ENCODE measurements around the gene AP3S2.
"Not testable (repeated sequence)": the region's sequence is repeated elsewhere in the genome, so short reads cannot be mapped to it uniquely, and the experiment has no call there.

Gene AP3S2

DNA sequence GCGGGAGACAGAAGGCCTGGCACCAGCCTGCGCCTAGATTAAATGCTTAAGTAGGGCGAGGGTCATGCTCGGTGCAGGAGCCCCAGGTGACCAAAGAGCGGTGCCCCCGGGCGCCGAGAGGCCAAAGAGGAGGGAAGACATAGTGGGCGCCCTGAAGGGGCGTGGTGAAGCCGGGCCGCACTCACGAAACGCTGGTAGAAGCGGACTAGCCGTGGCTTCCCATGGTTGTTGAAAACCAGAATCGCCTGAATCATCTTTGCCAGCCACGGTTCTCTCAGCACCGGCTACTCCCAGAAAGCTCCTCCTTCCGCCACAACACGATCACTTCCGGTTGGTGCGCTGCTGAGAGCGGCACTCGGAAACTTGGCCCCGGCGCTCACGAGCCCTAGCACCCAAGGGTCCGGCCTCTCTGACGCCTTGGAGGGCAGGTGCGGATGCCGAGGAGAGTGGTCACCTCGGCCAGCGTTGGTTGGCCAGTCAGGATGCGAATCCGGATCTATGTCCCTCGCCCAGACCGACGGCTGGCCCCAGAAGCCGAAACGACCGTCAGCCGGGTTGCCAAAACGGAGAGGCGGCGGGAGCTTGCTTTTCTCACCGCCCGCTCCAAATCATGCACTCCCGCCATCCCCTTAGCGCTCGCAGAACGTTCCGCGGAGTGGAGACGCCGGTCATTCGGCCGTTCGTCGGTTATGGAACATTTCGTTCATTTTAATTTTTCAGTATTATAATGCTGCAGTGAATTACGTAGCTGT is at the start of gene AP3S2:
TSS of gene AP3S2 (minus strand) at position 299 of the 752 bp plus-strand sequence. CDS start at position 254, 45 bp downstream.
- peak; percentile 99 for DNase-seq

DNA sequence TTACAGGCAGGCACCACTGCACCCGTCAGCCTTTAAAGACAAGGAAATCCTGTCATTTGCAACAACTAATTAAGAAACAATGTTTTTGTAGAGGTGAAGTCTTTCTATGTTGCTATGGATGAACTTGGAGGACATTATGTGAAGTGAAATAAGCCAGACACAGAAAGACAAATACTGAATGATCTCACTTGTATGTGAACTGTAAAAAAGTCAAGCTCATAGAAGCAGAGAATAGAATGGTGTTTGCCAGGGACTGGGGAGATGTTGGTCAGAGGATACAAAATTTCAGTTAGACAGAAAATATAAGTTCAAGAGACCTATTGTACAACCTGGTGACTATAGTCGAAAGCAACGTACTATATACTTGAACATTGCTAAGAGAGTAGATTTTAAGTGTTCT is 46.1 kb upstream of the AP3S2 start:
- no peak for DNase-seq

DNA sequence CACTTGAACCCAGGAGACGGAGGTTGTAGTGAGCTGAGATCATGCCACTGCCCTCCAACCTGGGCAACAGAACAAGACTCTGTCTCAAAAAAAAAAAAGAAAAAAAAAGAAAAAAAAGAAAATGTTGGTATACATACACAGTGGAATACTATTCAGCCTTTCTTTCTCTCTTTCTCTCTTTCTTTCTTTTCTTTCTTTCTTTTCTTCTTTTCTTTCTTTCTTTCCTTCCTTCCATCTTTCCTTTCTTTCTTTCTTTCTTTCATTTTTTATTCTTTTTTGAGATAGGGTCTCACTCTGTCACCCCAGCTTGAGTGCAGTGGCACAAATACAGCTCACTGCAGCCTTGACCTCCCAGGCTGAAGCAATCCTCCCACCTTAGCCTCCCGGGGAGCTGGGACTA is 45.6 kb upstream of the AP3S2 start:
- not testable (repeated sequence) for DNase-seq

DNA sequence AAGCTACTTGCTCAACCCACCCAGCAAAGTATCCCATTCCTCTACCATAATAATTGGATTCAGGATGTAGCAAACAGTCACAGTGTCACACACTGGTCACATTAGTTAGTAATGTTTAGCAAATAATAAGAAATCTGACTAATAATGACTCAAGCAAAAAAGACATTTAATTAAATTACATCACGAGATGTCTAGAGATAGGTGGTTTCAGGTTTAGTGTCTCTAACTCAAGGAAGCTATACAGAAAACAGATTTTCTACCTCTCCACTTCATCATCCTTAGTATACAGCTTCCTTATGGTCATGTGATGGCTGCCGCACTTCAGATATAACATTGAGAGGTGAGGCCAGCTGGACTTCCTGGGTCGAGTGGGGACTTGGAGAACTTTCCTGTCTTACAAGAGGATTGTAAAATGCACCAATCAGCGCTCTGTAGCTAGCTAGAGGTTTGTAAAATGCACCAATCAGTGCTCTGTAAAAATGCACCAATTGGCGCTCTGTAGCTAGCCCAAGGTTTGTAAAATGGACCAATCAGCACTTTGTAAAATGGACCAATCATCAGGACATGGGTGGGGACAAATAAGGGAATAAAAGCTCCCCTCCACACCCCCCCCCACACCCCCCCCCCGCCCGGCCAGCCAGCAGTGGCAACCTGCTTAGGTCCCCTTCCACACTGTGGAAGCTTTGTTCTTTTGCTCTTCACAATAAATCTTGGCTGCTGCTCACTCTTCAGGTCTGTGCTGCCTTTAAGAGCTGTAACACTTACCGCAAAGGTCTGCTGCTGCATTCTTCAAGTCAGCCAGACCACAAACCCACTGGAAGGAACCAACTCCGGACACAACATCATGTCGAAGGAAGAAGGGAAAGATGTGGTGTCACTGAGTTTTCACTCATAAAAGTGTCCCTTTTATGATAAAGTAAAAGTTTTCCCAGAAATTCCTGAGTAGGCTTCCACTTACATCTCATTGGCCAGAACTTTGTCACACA is 43.9 kb upstream of the AP3S2 start:
- DNase-seq: no peak

DNA sequence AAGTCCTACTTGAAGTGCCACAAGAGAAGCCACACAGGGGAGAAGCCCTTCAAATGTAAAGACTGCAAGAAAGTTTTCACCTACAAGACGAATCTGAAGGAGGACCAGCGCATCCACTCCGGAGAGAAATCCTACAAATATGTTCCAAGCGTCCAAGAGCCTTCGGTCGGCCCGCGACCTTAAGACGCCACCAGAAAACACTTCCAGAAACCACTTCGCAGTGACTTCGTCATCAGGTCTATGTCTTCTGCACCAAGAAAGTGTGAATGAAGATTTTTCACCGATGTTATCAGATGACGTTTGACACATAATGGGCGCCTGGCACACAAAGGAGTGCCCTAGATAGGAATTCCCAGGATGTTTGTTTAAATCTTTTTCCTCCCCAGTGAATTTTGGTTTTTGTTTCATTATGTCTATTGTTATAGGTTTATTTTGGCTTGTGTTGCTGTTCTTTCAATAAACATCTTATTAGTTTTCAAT is 43.0 kb upstream of the AP3S2 start:
- DNase-seq: no peak

DNA sequence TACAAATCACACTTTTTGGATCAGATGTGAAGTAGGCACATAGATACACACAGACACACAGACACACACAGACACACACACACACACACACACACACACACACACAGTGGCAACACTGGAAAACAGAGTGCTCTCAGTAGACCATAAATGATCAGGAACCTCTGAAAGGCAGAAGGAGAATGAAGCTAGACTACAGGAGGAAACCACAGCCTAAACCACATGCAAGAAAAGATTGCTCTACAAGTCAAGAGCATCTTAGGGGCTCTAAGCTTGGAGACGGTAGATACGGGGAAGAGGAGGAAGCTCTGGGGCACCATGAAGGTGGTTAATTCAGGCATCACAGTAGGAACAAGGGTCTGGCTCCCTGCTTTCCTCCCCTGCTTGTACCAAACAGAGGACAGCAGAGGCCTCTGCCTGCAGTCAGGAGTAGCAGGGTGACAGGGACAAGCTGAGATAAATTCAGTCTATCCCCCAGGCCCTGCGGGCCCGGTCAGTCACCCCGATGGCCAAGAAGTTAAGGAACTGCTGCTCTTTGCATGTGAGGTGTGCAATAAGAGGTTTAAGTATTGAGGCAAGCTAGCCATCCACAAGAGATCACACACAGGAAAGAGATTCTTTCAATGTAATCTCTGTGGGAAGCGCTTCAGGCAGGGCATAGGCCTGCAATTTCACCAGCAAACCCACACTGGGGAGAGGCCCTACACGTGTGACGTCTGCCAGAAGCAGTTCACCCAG is 42.4 kb upstream of the AP3S2 start:
- DNase-seq: no peak

DNA sequence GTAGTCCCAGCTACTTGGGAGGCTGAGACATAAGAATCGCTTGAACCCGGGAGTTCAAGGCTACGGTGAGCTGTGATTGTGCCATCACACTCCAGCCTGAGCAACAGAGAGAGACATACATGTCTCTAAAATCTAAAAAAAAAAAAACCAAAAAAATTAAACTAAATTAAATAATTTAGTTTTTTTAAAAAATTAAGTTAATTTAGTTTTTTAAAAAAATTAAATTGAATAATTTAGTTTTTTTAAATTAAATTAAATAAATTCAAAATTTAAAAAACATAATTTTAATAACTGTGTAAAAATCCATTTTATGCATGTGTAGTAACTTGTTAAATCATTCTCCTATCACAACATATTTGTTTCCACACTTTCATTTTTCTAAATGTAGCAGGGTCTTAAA is 39.1 kb upstream of the AP3S2 start:
- no peak for DNase-seq

DNA sequence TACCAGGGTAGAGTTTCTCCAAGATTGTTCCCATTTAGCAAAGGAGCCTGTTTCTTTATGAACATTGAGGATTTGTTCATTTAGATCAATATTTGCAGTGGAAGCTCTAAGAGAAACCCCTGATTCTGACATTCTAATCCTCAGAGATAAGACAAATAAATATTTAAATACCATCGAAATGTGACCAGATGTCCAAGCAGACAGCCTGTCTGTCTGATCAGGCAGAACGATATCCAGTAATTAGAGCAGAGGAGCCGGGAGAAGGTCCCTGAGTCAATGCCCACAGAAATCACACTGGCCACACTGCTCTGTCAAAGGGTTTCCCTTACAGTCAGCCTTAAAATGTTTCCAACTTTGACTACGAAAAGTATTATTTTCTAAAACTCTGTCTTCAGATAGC is 34.6 kb upstream of the AP3S2 start:
- no peak for DNase-seq

DNA sequence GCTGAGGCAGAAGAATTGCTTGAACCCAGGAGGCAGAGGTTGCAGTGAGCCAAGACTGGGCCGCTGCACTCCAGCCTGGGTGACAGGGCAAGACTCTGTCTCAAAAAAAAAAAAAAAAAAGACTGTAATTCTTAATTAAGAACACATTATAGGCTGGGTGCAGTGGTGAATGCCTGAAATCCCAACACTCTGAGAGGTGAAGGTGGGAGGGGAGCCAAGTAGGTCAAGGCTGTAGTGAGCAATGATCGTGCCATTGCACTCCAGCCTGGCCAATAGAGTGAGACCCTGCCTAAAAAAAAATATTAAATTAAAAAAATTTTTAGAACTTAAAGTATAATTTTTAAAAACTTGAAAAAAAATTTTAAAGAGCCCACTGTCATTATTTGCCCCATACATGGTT is 32.4 kb upstream of the AP3S2 start:
- no peak for DNase-seq

DNA sequence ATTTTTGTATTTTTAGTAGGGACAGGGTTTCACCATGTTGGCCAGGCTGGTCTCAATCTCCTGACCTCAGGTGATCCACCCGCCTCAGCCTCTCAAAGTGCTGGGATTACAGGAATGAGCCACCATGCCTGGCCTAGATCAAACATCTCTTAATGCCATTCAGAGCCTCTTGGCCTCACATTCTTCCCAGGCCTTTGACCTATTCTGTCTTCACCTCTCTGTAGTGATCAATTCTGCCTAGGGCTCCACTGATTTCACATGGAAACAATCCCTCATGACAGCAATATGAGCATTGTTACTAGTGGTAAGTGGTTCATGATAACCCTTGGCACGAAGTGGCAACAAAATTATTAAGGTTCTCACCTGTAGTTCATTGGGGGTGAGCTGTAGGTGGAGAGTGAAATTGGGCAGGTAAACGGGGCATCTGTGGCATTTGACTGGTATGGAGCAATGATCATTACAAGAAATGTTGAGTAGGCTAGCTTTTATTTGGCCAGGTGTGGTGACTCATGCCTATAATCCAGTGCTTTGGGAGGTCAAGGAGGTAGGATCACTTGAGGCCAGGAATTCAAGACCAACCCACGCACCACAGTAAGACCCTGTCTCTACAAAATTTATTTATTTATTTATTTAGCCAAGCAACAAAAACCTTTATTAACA is 23.8 kb upstream of the AP3S2 start:
- DNase-seq: no peak

DNA sequence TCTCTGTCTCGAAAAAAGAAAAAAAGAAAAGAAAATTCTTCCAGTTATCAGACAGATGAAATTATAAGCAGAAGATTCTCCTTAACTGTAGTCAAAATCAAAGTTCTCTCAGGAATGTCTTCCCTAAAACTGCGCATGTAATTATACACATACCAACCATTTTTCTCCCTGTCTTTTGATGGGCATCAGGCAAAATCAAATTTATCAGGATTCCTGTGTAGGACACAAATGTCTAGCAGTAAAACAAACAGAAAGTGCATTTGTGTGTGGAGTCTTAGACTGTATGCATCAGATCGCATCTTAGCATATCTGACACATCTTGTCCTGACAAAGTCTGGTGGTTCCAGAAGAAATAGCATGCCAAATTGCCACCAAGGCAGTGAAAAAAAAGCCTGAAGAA is 22.9 kb upstream of the AP3S2 start:
- DNase-seq: no peak

DNA sequence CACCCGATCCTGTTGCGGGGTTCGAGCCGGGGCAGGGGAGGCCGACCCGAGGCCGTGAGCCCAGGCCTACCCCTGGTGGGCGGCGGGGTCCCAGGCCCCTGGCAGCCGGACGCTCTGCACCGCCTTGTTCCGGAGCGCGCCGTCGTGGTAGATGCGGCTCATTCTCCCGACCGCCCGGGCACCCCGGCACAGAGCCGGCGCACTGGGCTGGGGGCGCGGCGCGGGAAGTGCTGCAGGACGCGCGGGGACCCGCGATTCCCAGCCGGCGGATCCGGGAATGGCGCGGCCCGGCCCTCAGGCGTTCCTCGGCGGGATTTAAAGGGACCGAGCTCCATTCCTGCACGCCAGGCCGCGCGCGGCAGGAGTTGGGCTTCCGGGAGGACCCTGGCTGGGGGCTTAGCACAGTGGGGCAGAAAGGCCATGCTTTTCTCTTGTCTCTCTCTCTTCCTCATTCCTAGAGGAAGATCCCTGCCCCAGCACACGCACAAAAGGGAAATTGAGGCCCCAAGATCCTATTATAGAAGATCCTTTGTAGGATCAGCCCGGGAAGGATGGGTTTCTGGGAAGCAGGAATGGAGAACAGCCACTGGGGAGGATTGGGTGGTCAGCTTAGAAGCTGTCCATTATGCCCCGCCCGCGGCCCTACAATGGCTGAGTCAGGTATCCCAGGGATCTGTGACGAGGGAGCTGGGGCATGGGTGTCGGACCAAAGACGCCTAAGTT is 19.0 kb upstream of the AP3S2 start, which contains the start of gene ARPIN:
TSS of gene ARPIN (minus strand) at position 279 of the 723 bp plus-strand sequence. CDS start at position 162, 117 bp downstream.
- peak; percentile 91 for DNase-seq

DNA sequence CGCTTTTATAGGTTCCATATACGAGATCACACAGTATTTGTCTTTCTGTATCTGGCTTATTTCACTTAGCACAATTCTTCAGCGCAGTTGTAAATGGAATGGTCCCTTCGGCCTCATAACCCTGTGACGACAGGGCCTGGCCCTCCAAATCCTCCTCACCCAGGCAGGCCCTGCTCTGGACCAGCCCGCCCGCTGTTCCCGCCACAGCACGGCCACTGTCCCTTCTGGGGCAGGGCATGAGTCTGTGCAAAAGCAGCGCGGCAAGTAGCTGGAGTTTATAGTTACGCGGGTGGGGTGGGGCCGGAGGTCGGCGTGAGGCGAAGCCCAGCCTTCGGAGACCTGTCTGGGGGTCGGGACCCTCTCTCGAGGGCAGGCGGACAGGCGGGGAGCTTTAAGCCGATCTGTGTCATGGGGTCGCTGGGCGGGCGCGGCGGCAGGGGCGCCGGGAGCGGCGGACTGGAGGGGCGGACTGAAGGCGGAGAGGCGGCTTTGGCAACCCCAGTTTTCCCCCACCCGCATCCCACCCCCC is 18.4 kb upstream of the AP3S2 start:
- peak; percentile 72 for DNase-seq

DNA sequence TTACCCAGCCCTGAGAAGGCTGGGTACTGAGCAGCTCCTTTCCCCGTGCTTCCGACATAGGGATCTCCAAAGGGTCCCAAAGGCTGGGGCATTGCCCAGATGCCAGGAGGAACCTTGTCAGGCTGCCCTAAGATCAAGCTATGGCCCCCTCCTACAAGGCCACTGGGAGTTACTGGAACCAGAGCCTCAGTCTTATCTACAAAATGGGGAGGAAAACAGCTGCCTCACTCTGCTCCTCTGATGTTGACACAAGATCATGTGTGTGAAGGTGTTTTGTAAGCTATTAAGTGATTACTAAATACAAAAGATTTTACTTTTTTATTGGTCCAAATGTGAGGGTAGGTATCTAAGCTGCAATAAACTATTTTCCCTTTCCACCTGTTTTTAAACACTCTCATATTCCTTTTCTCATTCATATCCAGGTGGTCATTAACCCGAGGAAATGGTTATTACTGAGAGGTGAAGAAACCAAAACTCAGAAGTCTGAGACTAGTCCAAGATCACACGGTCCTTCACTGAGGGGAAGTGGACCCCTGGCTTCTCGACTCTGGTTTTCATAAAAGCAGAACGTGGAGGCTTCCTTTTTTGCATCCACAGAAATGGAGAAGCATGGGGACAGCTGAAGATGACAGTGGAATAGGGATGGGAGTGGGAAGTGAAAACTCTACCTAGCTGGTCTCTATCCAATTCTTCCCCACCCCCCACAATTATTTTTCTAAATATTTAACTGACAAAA is 17.3 kb upstream of the AP3S2 start:
- DNase-seq: no peak

DNA sequence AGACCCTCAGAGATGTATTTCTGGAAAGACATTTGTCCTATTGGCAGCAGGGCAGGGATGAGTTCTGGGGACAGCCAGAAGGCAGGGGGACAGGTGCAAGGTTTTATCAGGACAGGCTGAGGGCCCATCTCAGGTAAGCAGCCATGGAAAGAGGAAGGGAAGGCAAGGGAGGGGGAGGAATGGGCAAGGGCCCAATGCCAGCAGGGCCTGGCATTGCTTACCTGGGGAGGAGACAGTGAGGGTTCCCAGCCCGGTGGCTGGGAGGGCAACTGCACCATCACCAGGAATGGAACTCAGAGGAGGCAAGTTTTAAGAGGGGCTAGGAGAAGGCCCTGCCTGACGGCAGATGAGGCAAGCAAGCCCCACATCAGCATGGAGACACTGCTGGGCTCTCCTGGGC is 15.8 kb upstream of the AP3S2 start:
- DNase-seq: no peak

DNA sequence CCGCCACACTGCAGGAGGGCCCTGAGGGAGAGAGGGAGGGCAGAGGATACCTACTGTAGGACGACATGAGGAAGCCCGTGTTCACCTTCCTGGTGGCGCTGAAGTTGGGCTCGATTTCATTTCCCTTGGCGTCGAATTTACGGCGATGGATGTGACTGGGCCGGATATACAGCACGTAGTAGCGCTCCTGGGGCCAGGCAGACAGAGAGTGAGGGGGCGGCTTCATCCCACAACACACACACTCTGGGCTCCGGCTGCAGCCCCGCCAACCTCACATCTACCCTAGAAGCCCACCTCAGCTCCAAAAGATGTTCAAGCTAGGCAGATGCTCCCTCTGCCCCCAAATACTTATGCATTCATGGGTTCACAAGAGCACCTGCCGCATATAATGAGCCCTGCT is 14.4 kb upstream of the AP3S2 start:
- DNase-seq: no peak

DNA sequence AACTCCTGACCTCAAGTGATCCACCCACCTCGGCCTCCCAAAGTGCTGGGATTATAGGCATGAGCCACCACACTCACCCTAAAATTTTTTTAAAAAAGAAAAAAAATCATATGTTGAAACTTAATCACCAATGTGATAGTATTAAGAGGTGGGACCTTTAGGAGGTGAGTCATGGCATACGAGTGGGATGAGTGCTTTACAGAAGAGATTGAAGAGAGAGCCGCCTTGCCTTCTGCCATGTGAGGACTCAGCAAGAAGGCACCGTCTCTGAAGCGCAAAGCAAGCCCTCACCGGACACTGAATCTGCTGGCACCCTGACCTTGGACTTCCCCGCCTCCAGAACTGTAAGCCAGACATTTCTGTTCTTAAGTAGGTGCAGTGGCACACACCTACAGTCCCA is 13.5 kb upstream of the AP3S2 start:
- no peak for DNase-seq

DNA sequence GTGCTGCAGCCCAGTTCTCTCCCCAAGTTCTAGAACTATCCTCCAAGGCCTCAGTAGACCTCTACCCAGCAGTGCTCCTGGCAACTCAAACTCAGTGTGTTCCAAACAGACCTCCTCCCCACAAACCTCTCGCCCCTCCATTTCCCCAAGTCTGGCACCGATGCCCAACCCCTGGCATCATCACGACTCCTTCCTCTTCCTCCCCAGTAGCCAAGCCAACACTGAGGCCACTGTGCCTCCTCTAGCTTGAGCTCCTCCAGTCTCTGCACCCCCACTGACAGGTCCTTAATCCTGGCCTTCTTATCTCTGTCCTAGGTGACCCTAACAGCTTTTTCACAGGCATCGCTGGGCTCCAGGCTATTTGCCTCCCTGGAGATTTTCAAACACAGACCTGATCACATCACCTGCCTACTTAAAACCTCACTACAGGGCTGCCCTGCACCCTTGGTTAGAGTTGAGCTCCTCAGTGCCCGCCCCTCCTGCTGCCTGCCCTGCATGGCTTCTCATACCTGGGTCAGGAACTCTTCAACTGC is 12.1 kb upstream of the AP3S2 start:
- no peak for DNase-seq

DNA sequence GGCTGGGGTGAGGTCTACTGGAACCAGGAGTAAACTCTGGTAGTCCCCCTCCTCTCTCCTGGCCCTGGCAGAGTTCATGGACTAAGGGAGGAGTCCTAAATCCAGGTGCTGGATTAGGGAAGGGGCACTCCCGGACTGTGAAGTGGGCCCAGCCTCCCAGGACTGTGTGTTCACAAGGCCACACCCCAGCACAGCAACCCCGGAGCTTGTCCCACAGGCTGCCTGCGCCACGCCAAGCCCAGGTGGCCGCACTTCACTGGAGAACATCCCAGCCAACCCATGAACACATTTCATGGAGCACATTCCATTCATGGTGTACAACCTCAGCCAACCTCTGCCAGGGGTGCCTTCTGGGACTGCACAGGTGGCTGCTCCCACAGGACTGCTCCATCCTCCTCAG is 10.7 kb upstream of the AP3S2 start:
- DNase-seq: no peak

DNA sequence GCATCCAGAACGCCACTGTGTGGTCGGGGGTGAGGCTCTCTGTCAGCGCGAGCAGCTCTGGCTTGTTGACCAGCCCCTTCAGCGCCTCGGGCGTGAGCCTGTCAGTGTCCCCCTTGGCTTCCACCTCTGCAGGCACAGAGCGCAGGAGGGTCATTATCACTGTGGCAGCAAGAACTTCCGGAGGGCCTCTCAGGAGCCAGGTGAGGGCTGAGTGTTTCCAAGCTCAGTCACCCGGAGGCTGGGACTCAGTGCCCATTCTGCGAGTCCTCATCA is 10.0 kb upstream of the AP3S2 start:
- no peak for DNase-seq
